Kidney (tissue), 14 donors: Measurements from ENCODE around the gene CMSS1. TPM values are rescaled to one million over a fixed set of nuclear protein-coding genes. Genes with fewer than 3 reads are reported as not detected.

Experiments used
- DNase-seq, 5 donors: peaks; one replicate each; pipeline ENCODE4 v3.0.0-alpha.2; 2013 to 2020
- FAIRE-seq: peaks from 2 replicates; lab custom pipeline; 2012; peaks lifted over from hg19 to GRCh38; lab: Jason Lieb, UNC
- H3K27ac ChIP-seq, 2 donors: one replicate each; pipeline ENCODE4 v1.7.0; 2013; ENCODE audit warnings: low read depth in 2 of 2, low read length in 2 of 2, inconsistent platforms in 1 of 2
- H3K27me3 ChIP-seq: one replicate; pipeline ENCODE4 v1.7.1; 2013; ENCODE audit warnings: low read length, inconsistent platforms; ENCODE audit not compliant: control insufficient read depth, insufficient read depth
- H3K36me3 ChIP-seq, 3 donors: one replicate each; pipeline versions ENCODE4 v1.7.0 to v1.7.1; 2013; ENCODE audit warnings: low read length in 3 of 3, control low read depth in 1 of 3, inconsistent platforms in 1 of 3; ENCODE audit not compliant: insufficient read depth in 3 of 3, control insufficient read depth in 2 of 3
- H3K4me1 ChIP-seq, 3 donors: one replicate each; pipeline versions ENCODE4 v1.7.0 to v1.7.1; 2013; ENCODE audit warnings: low read length in 3 of 3, inconsistent platforms in 1 of 3, low read depth in 1 of 3; ENCODE audit not compliant: control insufficient read depth in 2 of 3, insufficient read depth in 2 of 3
- H3K4me3 ChIP-seq, 3 donors: one replicate each; pipeline versions ENCODE4 v1.7.0 to v1.8.1; 2013; ENCODE audit warnings: low read length in 3 of 3, control low read depth in 1 of 3, inconsistent platforms in 1 of 3
- H3K9ac ChIP-seq, 3 donors: one replicate each; pipeline versions ENCODE4 v1.7.0 to v1.7.1; 2013; ENCODE audit warnings: low read length in 3 of 3, control low read depth in 1 of 3, inconsistent platforms in 1 of 3
- H3K9me3 ChIP-seq, 3 donors: one replicate each; pipeline versions ENCODE4 v1.7.0 to v1.7.1; 2013; ENCODE audit warnings: low read length in 3 of 3, control low read depth in 1 of 3, inconsistent platforms in 1 of 3; ENCODE audit not compliant: control insufficient read depth in 2 of 3, insufficient read depth in 1 of 3
- intact Hi-C: fragments of 100-400 bp; cut with DNase I; formaldehyde crosslinking; loops from one replicate; pipeline ENCODE4 v1.11.1; 2022
- polyA plus RNA-seq: library from polyadenylated mRNA; stranded (reverse); fragments of 350-450 nt; fragmentation: Illumina TruSeq; extraction: RNeasy Lipid Tissue Mini Kit (QIAGEN cat#74804); gene quantifications from one replicate; pipeline ENCODE4 v1.2.3, GENCODE V29; 2014; ENCODE audit warnings: low read depth, low replicate concordance; ENCODE audit not compliant: insufficient read depth
- total RNA-seq: library from RNA; stranded (reverse); fragmentation: NEBNext Ultra II Directional; extraction: Animal tissue kit (Norgen Biotek cat#: 25700); gene quantifications from one replicate; pipeline ENCODE4 v1.2.1, GENCODE V29; 2021
- TF ChIP-seq, protein P1 (sequence below): IDR thresholded peaks from 3 replicates; pipeline ENCODE4 v1.5.1; 2012; ENCODE audit warnings: mild to moderate bottlenecking, moderate library complexity, borderline replicate concordance; ENCODE audit not compliant: insufficient read depth; ENCODE audit errors: extremely low read depth
- donor health status: control.
- donor health status: control.
- donor health status: control.
- donor health status: control.
- donor health status: control.
- donor health status: DM: yes; HTN: yes; CAD: no.
- donor health status: Normal renal cell carcinoma (clear cell type).

Gene CMSS1
- total and polyA plus RNA-seq, 2 donors from 2014 or later = 26.4 to 27.0 TPM

DNA sequence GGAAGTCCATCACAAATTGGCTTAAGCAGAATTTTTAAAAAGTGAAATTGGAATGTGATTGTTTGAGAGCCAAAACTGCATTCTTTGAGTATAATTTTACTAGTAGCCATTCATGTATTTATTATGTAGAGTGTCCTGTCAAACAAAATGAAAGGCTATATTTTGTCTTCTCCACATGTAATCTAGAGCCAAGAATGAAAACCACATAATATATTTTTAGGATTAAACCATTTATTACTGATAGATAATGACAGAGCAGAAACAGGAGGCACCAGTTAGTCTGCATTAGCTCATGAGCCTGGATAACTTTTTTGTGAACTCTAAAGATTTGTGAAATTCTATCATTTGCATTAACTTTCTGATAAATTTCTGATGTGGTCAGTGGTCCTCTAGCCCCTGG, 166.5 kb downstream of the CMSS1 start:
- Histone ChIP-seq H3K4me3 (no peak overlapping the region), H3K27me3 (no peaks in the 10 kb centered on the region), H3K4me1 (no peaks in the 10 kb centered on the region), H3K27ac (no peak overlapping the region), H3K9me3 (no peaks in the 10 kb centered on the region), H3K36me3 (no peaks in the 10 kb centered on the region), H3K9ac (no peak overlapping the region)
- TF ChIP-seq, protein P1, sequence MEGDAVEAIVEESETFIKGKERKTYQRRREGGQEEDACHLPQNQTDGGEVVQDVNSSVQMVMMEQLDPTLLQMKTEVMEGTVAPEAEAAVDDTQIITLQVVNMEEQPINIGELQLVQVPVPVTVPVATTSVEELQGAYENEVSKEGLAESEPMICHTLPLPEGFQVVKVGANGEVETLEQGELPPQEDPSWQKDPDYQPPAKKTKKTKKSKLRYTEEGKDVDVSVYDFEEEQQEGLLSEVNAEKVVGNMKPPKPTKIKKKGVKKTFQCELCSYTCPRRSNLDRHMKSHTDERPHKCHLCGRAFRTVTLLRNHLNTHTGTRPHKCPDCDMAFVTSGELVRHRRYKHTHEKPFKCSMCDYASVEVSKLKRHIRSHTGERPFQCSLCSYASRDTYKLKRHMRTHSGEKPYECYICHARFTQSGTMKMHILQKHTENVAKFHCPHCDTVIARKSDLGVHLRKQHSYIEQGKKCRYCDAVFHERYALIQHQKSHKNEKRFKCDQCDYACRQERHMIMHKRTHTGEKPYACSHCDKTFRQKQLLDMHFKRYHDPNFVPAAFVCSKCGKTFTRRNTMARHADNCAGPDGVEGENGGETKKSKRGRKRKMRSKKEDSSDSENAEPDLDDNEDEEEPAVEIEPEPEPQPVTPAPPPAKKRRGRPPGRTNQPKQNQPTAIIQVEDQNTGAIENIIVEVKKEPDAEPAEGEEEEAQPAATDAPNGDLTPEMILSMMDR = no peak
- DNase-seq (no peak), FAIRE-seq (no peak)
- intact Hi-C loops = no loop called here

DNA sequence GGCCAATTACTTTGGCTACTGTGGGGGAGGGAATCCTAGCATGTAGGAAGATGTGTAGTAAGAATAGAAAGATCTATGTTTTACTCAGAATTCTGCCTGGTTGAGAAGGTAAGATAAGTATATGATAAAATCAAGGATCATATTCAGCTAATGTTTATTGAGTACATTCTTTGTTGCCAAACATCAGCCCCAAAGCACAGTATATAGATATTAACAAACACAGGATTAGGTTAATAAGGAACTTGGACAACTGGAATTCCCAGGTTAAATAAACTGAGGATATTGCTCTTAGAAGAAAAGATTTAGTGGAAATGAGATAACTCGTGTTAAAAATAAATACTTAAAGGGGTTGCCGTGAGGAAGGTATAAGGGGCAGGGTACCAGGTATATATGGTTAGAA, 167.0 kb downstream of the CMSS1 start:
- H3K4me3 ChIP-seq = no peak overlapping the region
- TF ChIP-seq, protein P1 = no peak
- no peaks in the 10 kb centered on the region for H3K36me3 ChIP-seq
- intact Hi-C loops = no loop called here
- H3K9me3 ChIP-seq = no peaks in the 10 kb centered on the region
- FAIRE-seq (no peak), DNase-seq (no peak)
- no peak overlapping the region for H3K9ac ChIP-seq
- no peak overlapping the region for H3K27ac ChIP-seq
- no peaks in the 10 kb centered on the region for H3K27me3 ChIP-seq
- H3K4me1 ChIP-seq = no peaks in the 10 kb centered on the region

DNA sequence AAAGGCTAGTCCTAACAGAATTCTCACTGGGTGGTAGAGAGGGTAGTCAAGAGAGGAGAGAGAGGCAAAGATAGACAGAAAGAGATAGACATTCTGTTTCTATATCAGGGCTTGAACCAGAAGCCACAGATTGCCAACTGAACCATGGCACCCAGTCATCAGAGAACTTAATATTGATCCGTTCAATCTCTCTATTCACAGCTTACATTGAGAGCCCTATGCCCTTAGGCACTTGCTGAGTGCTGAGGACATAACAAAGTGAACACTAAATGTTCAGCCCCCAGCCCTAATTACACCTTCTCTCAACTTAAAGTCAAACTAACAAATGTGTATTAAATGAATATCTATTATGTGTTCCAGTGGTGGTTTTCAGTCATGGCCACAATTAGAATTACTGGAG, 172.5 kb downstream of the CMSS1 start:
- TF ChIP-seq, protein P1 = no peak
- intact Hi-C loops = no loop called here
- Histone ChIP-seq H3K9ac (no peak overlapping the region), H3K27ac (no peak overlapping the region), H3K9me3 (no peaks in the 10 kb centered on the region), H3K4me3 (no peak overlapping the region), H3K27me3 (no peaks in the 10 kb centered on the region), H3K4me1 (no peaks in the 10 kb centered on the region), H3K36me3 (no peaks in the 10 kb centered on the region)
- FAIRE-seq (no peak), DNase-seq (no peak)

DNA sequence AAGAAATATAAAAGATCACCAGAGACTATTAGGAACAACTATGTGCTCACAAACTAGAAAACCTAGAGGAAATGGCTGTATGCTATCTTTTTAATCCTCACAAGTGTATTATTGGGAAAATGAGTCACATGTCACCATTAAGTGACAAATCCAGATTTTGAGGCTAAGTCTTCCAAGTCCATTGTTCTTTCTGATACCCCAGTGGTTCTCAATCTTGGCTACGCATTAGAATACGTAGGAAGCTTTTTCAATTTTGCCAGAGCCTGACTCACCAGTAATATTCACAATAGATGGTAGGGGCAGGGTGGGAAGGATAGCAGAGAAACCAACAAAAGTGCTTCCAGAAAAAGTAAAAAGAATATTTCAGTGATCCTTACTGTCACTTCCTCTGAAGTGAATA, 179.6 kb downstream of the CMSS1 start:
- Histone ChIP-seq H3K4me3 (no peak overlapping the region), H3K27ac (no peak overlapping the region), H3K27me3 (no peaks in the 10 kb centered on the region), H3K9ac (no peak overlapping the region), H3K4me1 (no peaks in the 10 kb centered on the region), H3K9me3 (no peaks in the 10 kb centered on the region), H3K36me3 (no peaks in the 10 kb centered on the region)
- TF ChIP-seq, protein P1 = no peak
- FAIRE-seq = no peak
- intact Hi-C loops = no loop called here
- no peak for DNase-seq
